HG02852 (cell line): Measurements from ENCODE around the gene NYNRIN.
"Not testable (repeated sequence)": the region's sequence is repeated elsewhere in the genome, so short reads cannot be mapped to it uniquely, and the experiment has no call there.

ENCODE experiments used
- ATAC-seq: cut with Tn5 transposase; IDR thresholded peaks from one replicate; pipeline ENCODE4 v1.9.1; 2021; ENCODE audit warnings: mild to moderate bottlenecking, moderate library complexity; ENCODE audit not compliant: unreplicated experiment

The NYNRIN gene

GRCh38 chr14:24398653-24399446 lies at the start of gene NYNRIN:
NYNRIN (plus strand) TSS chr14:24399003; CDS start chr14:24399247, 244 bp downstream.
- no peak for ATAC-seq

GRCh38 chr14:24349742-24350141 lies 49.1 kb upstream of the NYNRIN start:
- ATAC-seq: no peak

- no peak for ATAC-seq
These were observed 47.3 kb upstream of the NYNRIN start for GRCh38 chr14:24351517-24351916.

- no peak for ATAC-seq
These were observed 45.0 kb upstream of the NYNRIN start for GRCh38 chr14:24353559-24354481.

- not testable (repeated sequence) for ATAC-seq
These were observed 44.3 kb upstream of the NYNRIN start for GRCh38 chr14:24354482-24354825.

GRCh38 chr14:24355009-24355408 lies 43.8 kb upstream of the NYNRIN start:
- no peak for ATAC-seq

GRCh38 chr14:24356208-24356607 lies 42.6 kb upstream of the NYNRIN start:
- no peak for ATAC-seq

- no peak for ATAC-seq
These were observed 38.5 kb upstream of the NYNRIN start for GRCh38 chr14:24360281-24360680.

- no peak for ATAC-seq
These were observed 37.5 kb upstream of the NYNRIN start for GRCh38 chr14:24361326-24361725.

- ATAC-seq: no peak
These were observed 36.4 kb upstream of the NYNRIN start for GRCh38 chr14:24362241-24362960.

- ATAC-seq: no peak
These were observed 35.4 kb upstream of the NYNRIN start for GRCh38 chr14:24363401-24363800.

GRCh38 chr14:24364841-24365240 lies 34.0 kb upstream of the NYNRIN start:
- ATAC-seq: no peak

- ATAC-seq: peak; percentile 35
These were observed 33.0 kb upstream of the NYNRIN start for GRCh38 chr14:24365600-24366412.

- ATAC-seq: no peak
These were observed 32.4 kb upstream of the NYNRIN start for GRCh38 chr14:24366413-24366720.

GRCh38 chr14:24366721-24367513 lies 31.9 kb upstream of the NYNRIN start:
- peak; percentile 52 for ATAC-seq

- ATAC-seq: peak; percentile 9
These were observed 31.1 kb upstream of the NYNRIN start, which contains the start of gene NFATC4 for GRCh38 chr14:24367514-24368211. NFATC4 (plus strand) TSS chr14:24368184; CDS start chr14:24368341, 157 bp downstream.

- no peak for ATAC-seq
These were observed 30.6 kb upstream of the NYNRIN start for GRCh38 chr14:24368212-24368561.

GRCh38 chr14:24368562-24369252 lies 30.1 kb upstream of the NYNRIN start:
- no peak for ATAC-seq

- no peak for ATAC-seq
These were observed 29.3 kb upstream of the NYNRIN start for GRCh38 chr14:24369463-24369862.
